K562 (cell line): Measurements from ENCODE around the gene UCKL1. TPM values are rescaled to one million over a fixed set of nuclear protein-coding genes. Genes with fewer than 3 reads are reported as not detected.

ENCODE experiments used
- HNRNPH1 ChIP-seq: fragments of 200-400 bp; formaldehyde crosslinking; optimal IDR thresholded peaks from 2 replicates; pipeline ENCODE3; 2017; ENCODE audit warnings: low read depth, mild to moderate bottlenecking, low read length, moderate library complexity
- KDM5B ChIP-seq: fragments of 200-600 bp; sonication (generic); IDR thresholded peaks from 2 replicates; pipeline ENCODE4 v1.6.1; 2012; ENCODE audit warnings: low read depth, mild to moderate bottlenecking, moderate library complexity, low read length, control low read depth, inconsistent platforms; ENCODE audit not compliant: insufficient replicate concordance
- RBM14 ChIP-seq: fragments of 200-400 bp; formaldehyde crosslinking; IDR thresholded peaks from 2 replicates; pipeline ENCODE4 v1.6.1; 2018; ENCODE audit warnings: low read depth, mild to moderate bottlenecking, low read length, moderate library complexity, borderline replicate concordance; ENCODE audit not compliant: insufficient read depth
- WHSC1 ChIP-seq: IDR thresholded peaks from one replicate; pipeline ENCODE4 v1.6.1; 2012; ENCODE audit warnings: low read length, control low read depth, inconsistent platforms
- polyA plus RNA-seq, 8 experiments: library from polyadenylated mRNA; depleted of rRNA in 4 of 8; stranded (reverse) in 5 of 8; unstranded in 3 of 8; fragments of >200 nt; fragmentation: Nextera tagmentation in 2 of 8; fragmentation: Illumina TruSeq in 1 of 8; extraction: Ambion mirVana in 2 of 8; extraction: Trizol in 1 of 8; gene quantifications; 2 replicates each; pipeline versions ENCODE4 v1.2.1 to v1.2.3, GENCODE V29; 2011 to 2014; ENCODE audit warnings: inconsistent platforms in 1 of 8, missing spikeins in 1 of 8
- total RNA-seq, 7 experiments: library from RNA; depleted of rRNA in 6 of 7; stranded (reverse); fragments of >200 nt in 6 of 7; fragmentation: Illumina TruSeq in 2 of 7; extraction: Trizol in 2 of 7; gene quantifications; 2 replicates each; pipeline versions ENCODE4 v1.2.1 to v1.2.3, GENCODE V29; 2011 to 2021; ENCODE audit warnings: low replicate concordance in 1 of 7
- TF ChIP-seq, protein P1 (sequence below): sonication (generic); formaldehyde crosslinking; IDR thresholded peaks from 2 replicates; pipeline ENCODE4 v1.8.1; 2023; ENCODE audit warnings: mild to moderate bottlenecking, missing genetic modification reagents
- TF ChIP-seq, protein P2 (sequence below): IDR thresholded peaks from 3 replicates; pipeline ENCODE4 v1.6.1; 2011; ENCODE audit warnings: borderline replicate concordance, mild to moderate bottlenecking; ENCODE audit not compliant: insufficient read length, insufficient read depth
- TF ChIP-seq, protein P3 (sequence below): sonication (generic); formaldehyde crosslinking; IDR thresholded peaks from 2 replicates; pipeline ENCODE4 v1.8.1; 2023; ENCODE audit warnings: mild to moderate bottlenecking, missing genetic modification reagents
- TF ChIP-seq, protein P4 (sequence below): fragments of 250-450 bp; sonication (Bioruptor Pico); IDR thresholded peaks from 2 replicates; pipeline ENCODE4 v1.9.0; 2021; ENCODE audit warnings: mild to moderate bottlenecking
- TF ChIP-seq, protein P5 (sequence below): fragments of 250-450 bp; sonication (Bioruptor Pico); IDR thresholded peaks from 2 replicates; pipeline ENCODE4 v1.8.0; 2022; ENCODE audit warnings: inconsistent platforms, mild to moderate bottlenecking, moderate library complexity, borderline replicate concordance
- TF ChIP-seq, protein P6 (sequence below), 2 experiments: fragments of 450-650 bp; IDR thresholded peaks; 2 replicates each; pipeline ENCODE4 v1.6.1; 2018; ENCODE audit warnings: mild to moderate bottlenecking in 2 of 2, low read depth in 1 of 2; ENCODE audit not compliant: partially characterized antibody in 2 of 2

The UCKL1 gene
- total and polyA plus RNA-seq, 9 of the 15 experiments (the other 6 are each of a cell fraction or from before 2014, with no cell fraction given), result 3.1 to 52.8 (median 24.2) TPM

DNA sequence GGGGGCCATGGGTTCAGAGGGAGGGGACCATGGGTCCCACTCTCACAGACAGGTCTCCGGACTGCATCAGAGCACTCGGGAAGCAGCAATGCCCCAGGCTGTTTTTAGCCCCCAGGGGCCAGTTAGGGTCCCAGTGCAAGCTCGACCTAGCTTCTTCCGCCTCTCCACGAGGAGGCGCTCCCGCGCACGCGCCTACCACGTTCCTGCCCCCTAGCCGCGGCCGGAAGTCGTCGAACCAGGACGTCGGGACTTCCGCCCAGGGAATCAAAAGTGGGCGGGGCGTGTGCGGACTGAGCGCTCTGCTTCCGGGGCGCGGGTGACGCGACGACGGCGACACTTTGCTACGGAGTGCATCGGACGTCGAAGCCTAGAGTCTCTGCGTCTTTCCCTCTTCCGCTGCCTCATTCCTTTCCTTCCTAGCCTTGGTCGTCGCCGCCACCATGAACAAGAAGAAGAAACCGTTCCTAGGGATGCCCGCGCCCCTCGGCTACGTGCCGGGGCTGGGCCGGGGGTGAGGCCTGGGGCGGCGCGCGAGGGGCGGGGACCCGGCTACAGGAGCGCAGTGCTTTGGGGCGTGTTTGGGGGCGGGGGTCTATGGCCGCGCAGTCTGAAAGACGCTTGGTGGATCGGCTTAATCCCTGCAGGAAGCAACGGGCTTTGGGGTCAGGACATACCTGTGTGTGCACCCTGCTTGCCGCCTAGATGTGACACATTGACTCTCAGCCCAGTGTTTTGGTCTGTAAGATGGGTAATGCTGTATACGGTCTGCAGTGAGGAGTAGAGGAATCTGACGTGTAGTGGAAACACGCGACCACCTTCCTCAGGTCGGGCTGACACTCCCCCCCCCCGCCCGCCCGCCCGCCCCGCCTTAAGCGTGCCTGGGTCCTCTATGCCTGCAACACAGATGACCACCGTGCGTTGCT, 24.9 kb upstream of the UCKL1 start, which contains the start of gene PRPF6 (continued):
- TF ChIP-seq, protein P1, sequence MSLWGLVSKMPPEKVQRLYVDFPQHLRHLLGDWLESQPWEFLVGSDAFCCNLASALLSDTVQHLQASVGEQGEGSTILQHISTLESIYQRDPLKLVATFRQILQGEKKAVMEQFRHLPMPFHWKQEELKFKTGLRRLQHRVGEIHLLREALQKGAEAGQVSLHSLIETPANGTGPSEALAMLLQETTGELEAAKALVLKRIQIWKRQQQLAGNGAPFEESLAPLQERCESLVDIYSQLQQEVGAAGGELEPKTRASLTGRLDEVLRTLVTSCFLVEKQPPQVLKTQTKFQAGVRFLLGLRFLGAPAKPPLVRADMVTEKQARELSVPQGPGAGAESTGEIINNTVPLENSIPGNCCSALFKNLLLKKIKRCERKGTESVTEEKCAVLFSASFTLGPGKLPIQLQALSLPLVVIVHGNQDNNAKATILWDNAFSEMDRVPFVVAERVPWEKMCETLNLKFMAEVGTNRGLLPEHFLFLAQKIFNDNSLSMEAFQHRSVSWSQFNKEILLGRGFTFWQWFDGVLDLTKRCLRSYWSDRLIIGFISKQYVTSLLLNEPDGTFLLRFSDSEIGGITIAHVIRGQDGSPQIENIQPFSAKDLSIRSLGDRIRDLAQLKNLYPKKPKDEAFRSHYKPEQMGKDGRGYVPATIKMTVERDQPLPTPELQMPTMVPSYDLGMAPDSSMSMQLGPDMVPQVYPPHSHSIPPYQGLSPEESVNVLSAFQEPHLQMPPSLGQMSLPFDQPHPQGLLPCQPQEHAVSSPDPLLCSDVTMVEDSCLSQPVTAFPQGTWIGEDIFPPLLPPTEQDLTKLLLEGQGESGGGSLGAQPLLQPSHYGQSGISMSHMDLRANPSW (CRISPR knock-in tag), result no peak
- TF ChIP-seq WHSC1 (no peak), HNRNPH1 (no peak), RBM14 (no peak), KDM5B (peak; percentile 76)
- TF ChIP-seq, protein P2, sequence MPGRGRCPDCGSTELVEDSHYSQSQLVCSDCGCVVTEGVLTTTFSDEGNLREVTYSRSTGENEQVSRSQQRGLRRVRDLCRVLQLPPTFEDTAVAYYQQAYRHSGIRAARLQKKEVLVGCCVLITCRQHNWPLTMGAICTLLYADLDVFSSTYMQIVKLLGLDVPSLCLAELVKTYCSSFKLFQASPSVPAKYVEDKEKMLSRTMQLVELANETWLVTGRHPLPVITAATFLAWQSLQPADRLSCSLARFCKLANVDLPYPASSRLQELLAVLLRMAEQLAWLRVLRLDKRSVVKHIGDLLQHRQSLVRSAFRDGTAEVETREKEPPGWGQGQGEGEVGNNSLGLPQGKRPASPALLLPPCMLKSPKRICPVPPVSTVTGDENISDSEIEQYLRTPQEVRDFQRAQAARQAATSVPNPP, result no peak
- TF ChIP-seq, protein P3, sequence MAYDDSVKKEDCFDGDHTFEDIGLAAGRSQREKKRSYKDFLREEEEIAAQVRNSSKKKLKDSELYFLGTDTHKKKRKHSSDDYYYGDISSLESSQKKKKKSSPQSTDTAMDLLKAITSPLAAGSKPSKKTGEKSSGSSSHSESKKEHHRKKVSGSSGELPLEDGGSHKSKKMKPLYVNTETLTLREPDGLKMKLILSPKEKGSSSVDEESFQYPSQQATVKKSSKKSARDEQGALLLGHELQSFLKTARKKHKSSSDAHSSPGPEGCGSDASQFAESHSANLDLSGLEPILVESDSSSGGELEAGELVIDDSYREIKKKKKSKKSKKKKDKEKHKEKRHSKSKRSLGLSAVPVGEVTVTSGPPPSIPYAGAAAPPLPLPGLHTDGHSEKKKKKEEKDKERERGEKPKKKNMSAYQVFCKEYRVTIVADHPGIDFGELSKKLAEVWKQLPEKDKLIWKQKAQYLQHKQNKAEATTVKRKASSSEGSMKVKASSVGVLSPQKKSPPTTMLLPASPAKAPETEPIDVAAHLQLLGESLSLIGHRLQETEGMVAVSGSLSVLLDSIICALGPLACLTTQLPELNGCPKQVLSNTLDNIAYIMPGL (CRISPR knock-in tag), result peak; percentile 63; the same call in 1 of the 2 replicates
- TF ChIP-seq, protein P4, sequence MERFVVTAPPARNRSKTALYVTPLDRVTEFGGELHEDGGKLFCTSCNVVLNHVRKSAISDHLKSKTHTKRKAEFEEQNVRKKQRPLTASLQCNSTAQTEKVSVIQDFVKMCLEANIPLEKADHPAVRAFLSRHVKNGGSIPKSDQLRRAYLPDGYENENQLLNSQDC (CRISPR knock-in tag), result no peak
- TF ChIP-seq, protein P5, sequence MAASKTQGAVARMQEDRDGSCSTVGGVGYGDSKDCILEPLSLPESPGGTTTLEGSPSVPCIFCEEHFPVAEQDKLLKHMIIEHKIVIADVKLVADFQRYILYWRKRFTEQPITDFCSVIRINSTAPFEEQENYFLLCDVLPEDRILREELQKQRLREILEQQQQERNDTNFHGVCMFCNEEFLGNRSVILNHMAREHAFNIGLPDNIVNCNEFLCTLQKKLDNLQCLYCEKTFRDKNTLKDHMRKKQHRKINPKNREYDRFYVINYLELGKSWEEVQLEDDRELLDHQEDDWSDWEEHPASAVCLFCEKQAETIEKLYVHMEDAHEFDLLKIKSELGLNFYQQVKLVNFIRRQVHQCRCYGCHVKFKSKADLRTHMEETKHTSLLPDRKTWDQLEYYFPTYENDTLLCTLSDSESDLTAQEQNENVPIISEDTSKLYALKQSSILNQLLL (CRISPR knock-in tag), result no peak
- TF ChIP-seq, protein P6, sequence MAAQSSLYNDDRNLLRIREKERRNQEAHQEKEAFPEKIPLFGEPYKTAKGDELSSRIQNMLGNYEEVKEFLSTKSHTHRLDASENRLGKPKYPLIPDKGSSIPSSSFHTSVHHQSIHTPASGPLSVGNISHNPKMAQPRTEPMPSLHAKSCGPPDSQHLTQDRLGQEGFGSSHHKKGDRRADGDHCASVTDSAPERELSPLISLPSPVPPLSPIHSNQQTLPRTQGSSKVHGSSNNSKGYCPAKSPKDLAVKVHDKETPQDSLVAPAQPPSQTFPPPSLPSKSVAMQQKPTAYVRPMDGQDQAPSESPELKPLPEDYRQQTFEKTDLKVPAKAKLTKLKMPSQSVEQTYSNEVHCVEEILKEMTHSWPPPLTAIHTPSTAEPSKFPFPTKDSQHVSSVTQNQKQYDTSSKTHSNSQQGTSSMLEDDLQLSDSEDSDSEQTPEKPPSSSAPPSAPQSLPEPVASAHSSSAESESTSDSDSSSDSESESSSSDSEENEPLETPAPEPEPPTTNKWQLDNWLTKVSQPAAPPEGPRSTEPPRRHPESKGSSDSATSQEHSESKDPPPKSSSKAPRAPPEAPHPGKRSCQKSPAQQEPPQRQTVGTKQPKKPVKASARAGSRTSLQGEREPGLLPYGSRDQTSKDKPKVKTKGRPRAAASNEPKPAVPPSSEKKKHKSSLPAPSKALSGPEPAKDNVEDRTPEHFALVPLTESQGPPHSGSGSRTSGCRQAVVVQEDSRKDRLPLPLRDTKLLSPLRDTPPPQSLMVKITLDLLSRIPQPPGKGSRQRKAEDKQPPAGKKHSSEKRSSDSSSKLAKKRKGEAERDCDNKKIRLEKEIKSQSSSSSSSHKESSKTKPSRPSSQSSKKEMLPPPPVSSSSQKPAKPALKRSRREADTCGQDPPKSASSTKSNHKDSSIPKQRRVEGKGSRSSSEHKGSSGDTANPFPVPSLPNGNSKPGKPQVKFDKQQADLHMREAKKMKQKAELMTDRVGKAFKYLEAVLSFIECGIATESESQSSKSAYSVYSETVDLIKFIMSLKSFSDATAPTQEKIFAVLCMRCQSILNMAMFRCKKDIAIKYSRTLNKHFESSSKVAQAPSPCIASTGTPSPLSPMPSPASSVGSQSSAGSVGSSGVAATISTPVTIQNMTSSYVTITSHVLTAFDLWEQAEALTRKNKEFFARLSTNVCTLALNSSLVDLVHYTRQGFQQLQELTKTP (IDR thresholded peaks at IDR 0.05; ENCODE audit: low read depth in 1 of 2, partially characterized antibody in 2 of 2), result peak in 1 of 2 experiments; percentile 42
